Natural killer cell (primary cell): Measurements from ENCODE around the gene DAO. TPM values are rescaled to one million over a fixed set of nuclear protein-coding genes. Genes with fewer than 3 reads are reported as not detected.

Experiments
- ATAC-seq, 3 donors: fragments of 150-1000 bp in 2 of 3; fragments of 200-7000 bp in 1 of 3; cut with Tn5 transposase; 1 replicate in 1 of 3; 2 replicates in 2 of 3; pipeline ENCODE4 v1.10.0; 2021; ENCODE audit warnings: mild to moderate bottlenecking in 2 of 3, moderate library complexity in 2 of 3
- DNase-seq, 2 donors: peaks; one replicate each; pipeline versions ENCODE4 v3.0.0 to v3.0.0-alpha.2; 2013 to 2021; ENCODE audit warnings: mixed read lengths in 1 of 2
- H3K27ac ChIP-seq: one replicate; pipeline ENCODE4 v1.5.1; 2013; ENCODE audit warnings: mild to moderate bottlenecking, low read length
- H3K27me3 ChIP-seq: one replicate; pipeline ENCODE4 v1.6.1; 2013; ENCODE audit warnings: low read length; ENCODE audit not compliant: control insufficient read depth, insufficient read depth
- H3K36me3 ChIP-seq: one replicate; pipeline ENCODE4 v1.6.1; 2013; ENCODE audit warnings: low read length; ENCODE audit not compliant: control insufficient read depth, insufficient read depth
- H3K4me1 ChIP-seq: one replicate; pipeline ENCODE4 v1.6.1; 2013; ENCODE audit warnings: low read length; ENCODE audit not compliant: control insufficient read depth, insufficient read depth
- H3K4me3 ChIP-seq: one replicate; pipeline ENCODE4 v1.5.1; 2013; ENCODE audit warnings: low read length
- H3K9me3 ChIP-seq: one replicate; pipeline ENCODE4 v1.6.1; 2013; ENCODE audit warnings: low read length; ENCODE audit not compliant: control insufficient read depth, insufficient read depth
- H3K27ac Mint-ChIP-seq, 2 donors: one replicate each; pipeline ENCODE4 v1.8.0; 2022; ENCODE audit warnings: mild to moderate bottlenecking in 2 of 2, mixed read lengths in 2 of 2, moderate library complexity in 1 of 2
- H3K27me3 Mint-ChIP-seq, 2 donors: one replicate each; pipeline ENCODE4 v1.8.0; 2022; ENCODE audit warnings: low read depth in 2 of 2, mixed read lengths in 2 of 2
- H3K36me3 Mint-ChIP-seq: one replicate; pipeline ENCODE4 v1.8.0; 2022; ENCODE audit warnings: mixed read lengths
- H3K4me1 Mint-ChIP-seq, 2 donors: one replicate each; pipeline ENCODE4 v1.8.0; 2022; ENCODE audit warnings: mixed read lengths in 2 of 2
- H3K4me3 Mint-ChIP-seq: one replicate; pipeline ENCODE4 v1.8.0; 2022; ENCODE audit warnings: mild to moderate bottlenecking, moderate library complexity, mixed read lengths
- H3K9me3 Mint-ChIP-seq, 2 donors: one replicate each; pipeline ENCODE4 v1.8.0; 2022; ENCODE audit warnings: mixed read lengths in 2 of 2
- WGBS: methylation state at CpG from one replicate; pipeline ENCODE4 v1.1.7; 2013; ENCODE audit warnings: missing lambda C conversion rate; ENCODE audit not compliant: insufficient coverage; 5-methylcytosine and 5-hydroxymethylcytosine counted together
- intact Hi-C: fragments of 100-400 bp; cut with micrococcal nuclease; formaldehyde crosslinking; loops from one replicate; pipeline ENCODE4 v1.14.2; 2022
- total RNA-seq, 4 donors: library from RNA; stranded (reverse); fragments of 120-200 nt in 1 of 4; gene quantifications; one replicate each; pipeline versions ENCODE4 v1.2.3 to v1.2.4, GENCODE V29; 2013 to 2022
- TF ChIP-seq, protein P1 (sequence below): fragments of 200-600 bp; IDR thresholded peaks from one replicate; pipeline ENCODE4 v1.8.0; 2022; ENCODE audit warnings: antibody characterized with exemption

Gene DAO
- total RNA-seq, 3 donors from 2014 or later (not counting 1 experiment from before 2014, with no cell fraction given), result not detected

DNA sequence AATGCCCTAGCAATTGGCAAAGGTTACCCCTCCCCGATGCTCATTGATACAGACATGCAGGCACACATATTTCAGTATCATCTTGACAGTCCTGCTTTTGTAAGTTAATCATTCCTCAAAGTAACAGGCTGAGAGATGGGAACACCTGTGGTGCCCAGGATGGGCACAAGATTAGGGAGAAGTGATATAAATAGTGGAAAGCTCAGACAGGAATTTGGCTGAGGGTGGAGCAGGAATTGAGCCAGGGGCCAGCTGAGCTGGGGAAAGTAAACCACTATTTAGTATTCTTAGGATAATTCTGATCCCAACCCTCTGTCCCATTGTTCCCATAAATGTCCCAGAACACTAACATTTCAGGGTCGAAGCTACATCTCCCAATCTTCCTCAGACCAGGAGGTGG lies 38.3 kb downstream of the DAO start:
- ATAC-seq (no peak), DNase-seq (no peak)
- Histone ChIP-seq H3K9me3 (peaks cover under 1% of the 10 kb centered on the region), H3K4me1 (no peaks in the 10 kb centered on the region), H3K4me3 (no peak overlapping the region), H3K27ac (no peak overlapping the region), H3K27me3 (no peaks in the 10 kb centered on the region), H3K36me3 (no peaks in the 10 kb centered on the region)
- 60% methylated on average over 2 of the region's 2 CpGs for WGBS
- intact Hi-C loops, result no loop called here
- Mint-ChIP-seq H3K27ac (no peak overlapping the region), H3K4me1 (no peaks in the 10 kb centered on the region), H3K4me3 (no peak overlapping the region), H3K36me3 (no peaks in the 10 kb centered on the region), H3K9me3 (no peaks in the 10 kb centered on the region), H3K27me3 (peaks cover 0 to 7% of the 10 kb centered on the region in 2 donors)
- TF ChIP-seq, protein P1, sequence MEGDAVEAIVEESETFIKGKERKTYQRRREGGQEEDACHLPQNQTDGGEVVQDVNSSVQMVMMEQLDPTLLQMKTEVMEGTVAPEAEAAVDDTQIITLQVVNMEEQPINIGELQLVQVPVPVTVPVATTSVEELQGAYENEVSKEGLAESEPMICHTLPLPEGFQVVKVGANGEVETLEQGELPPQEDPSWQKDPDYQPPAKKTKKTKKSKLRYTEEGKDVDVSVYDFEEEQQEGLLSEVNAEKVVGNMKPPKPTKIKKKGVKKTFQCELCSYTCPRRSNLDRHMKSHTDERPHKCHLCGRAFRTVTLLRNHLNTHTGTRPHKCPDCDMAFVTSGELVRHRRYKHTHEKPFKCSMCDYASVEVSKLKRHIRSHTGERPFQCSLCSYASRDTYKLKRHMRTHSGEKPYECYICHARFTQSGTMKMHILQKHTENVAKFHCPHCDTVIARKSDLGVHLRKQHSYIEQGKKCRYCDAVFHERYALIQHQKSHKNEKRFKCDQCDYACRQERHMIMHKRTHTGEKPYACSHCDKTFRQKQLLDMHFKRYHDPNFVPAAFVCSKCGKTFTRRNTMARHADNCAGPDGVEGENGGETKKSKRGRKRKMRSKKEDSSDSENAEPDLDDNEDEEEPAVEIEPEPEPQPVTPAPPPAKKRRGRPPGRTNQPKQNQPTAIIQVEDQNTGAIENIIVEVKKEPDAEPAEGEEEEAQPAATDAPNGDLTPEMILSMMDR, result no peak

DNA sequence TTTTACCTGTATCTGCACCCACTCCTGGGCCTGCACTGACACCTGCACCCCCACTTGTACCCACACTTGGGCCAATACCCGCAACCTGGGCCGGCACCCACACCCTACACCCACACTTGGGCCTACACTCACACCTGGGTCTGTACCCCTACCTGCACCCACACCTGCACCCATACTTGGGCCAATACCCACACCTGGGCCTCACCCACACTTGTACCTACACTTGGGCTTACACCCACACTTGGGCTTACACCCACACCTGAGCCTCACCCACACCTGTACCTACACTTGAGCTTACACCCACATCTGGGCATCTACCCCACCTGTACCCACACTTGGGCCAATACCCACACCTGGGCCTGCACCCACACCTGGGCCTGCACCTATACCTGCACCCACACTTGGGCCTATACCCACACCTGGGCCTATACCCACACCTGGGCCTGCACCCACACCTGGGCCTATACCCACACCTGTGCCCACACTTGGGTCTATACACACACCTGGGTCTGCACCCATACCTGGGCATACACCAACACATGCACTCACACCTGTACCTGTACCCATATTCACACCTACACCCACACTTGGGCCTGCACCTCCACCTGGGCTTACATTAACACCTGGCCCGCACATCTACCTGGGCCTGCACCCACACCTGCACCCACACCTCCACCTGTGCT lies 39.2 kb downstream of the DAO start:
- H3K27me3 ChIP-seq, result no peaks in the 10 kb centered on the region
- no peaks in the 10 kb centered on the region for H3K4me1 ChIP-seq
- H3K9me3 ChIP-seq, result peaks cover 3% of the 10 kb centered on the region
- H3K36me3 ChIP-seq, result no peaks in the 10 kb centered on the region
- Mint-ChIP-seq H3K36me3 (no peaks in the 10 kb centered on the region), H3K9me3 (no peaks in the 10 kb centered on the region), H3K27ac (no peak overlapping the region), H3K27me3 (peaks cover 0 to 2% of the 10 kb centered on the region in 2 donors), H3K4me3 (no peak overlapping the region), H3K4me1 (no peaks in the 10 kb centered on the region)
- H3K27ac ChIP-seq, result no peak overlapping the region
- TF ChIP-seq, protein P1, result no peak
- DNase-seq (no peak), ATAC-seq (no peak)
- 98% methylated on average over 3 of the region's 3 CpGs for WGBS
- intact Hi-C loops, result no loop called here
- no peak overlapping the region for H3K4me3 ChIP-seq

DNA sequence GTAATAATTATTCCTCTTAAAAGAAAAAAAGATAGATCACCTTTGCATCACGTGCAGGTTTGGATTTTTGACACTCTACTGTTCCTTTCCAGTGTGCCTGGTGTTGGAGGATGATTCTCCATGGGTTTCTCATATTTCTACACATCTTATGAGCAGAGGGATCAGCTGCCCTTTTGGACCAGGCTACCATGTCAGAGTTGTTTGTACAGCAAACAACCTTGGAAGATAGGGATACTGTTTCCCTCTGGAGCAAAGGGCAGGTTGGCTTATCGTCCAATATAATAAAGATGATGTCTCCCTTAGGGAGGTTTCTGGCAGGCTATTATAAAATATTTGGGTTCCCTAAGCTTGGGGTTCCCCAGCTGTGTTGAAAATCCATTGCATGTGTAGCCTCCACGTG lies 42.1 kb downstream of the DAO start:
- Histone ChIP-seq H3K36me3 (no peaks in the 10 kb centered on the region), H3K27me3 (no peaks in the 10 kb centered on the region), H3K9me3 (peaks cover 3% of the 10 kb centered on the region), H3K27ac (no peak overlapping the region), H3K4me3 (no peak overlapping the region), H3K4me1 (no peaks in the 10 kb centered on the region)
- no peak overlapping the region for H3K27ac Mint-ChIP-seq
- no peaks in the 10 kb centered on the region for H3K9me3 Mint-ChIP-seq
- no peaks in the 10 kb centered on the region for H3K4me1 Mint-ChIP-seq
- intact Hi-C loops, result no loop called here
- no peak overlapping the region for H3K4me3 Mint-ChIP-seq
- ATAC-seq (no peak), DNase-seq (no peak)
- 84% methylated on average over 2 of the region's 3 CpGs for WGBS
- no peaks in the 10 kb centered on the region for H3K27me3 Mint-ChIP-seq
- TF ChIP-seq, protein P1, result no peak
- no peaks in the 10 kb centered on the region for H3K36me3 Mint-ChIP-seq

DNA sequence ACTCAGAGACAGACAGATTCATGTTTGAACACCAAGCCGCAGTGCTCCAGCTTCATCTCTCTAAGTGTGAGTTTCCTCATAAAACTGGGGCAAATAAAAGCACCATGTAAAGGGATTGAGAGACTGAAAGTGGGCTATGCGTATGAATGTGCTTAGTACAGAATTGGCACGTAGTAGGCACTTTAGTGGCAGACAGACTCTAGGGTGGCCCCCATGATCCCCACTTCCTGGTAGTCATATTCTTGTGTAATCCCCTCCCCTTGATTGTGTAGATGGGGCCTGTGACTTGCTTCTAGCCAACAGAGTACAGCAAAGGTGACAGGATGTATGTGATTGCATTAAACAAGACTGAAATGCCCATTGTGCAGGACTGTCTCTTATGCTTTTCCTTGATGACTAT lies 43.0 kb downstream of the DAO start:
- intact Hi-C loops, result no loop called here
- no peaks in the 10 kb centered on the region for H3K9me3 Mint-ChIP-seq
- no peaks in the 10 kb centered on the region for H3K4me1 ChIP-seq

More for the DNA sequence above, 43.0 kb downstream of the DAO start:
- DNase-seq, result no peak
- H3K27me3 Mint-ChIP-seq, result no peaks in the 10 kb centered on the region
- no peaks in the 10 kb centered on the region for H3K36me3 ChIP-seq
- TF ChIP-seq, protein P1, result no peak
- no peak overlapping the region for H3K4me3 ChIP-seq
- no peaks in the 10 kb centered on the region for H3K4me1 Mint-ChIP-seq
- no peak overlapping the region for H3K4me3 Mint-ChIP-seq
- no peaks in the 10 kb centered on the region for H3K36me3 Mint-ChIP-seq
- no peak overlapping the region for H3K27ac ChIP-seq
- peaks cover 3% of the 10 kb centered on the region for H3K9me3 ChIP-seq
- no peak overlapping the region for H3K27ac Mint-ChIP-seq
- 94% methylated on average over 3 of the region's 3 CpGs for WGBS
- no peaks in the 10 kb centered on the region for H3K27me3 ChIP-seq
- no peak for ATAC-seq
